Stomach (tissue), 4 donors: ENCODE measurements around the gene VSTM1.

Experiments
- POLR2AphosphoS5 ChIP-seq, 3 donors: sonication (generic); formaldehyde crosslinking; IDR thresholded peaks; one replicate each; pipeline ENCODE4 v1.6.1; 2016; ENCODE audit warnings: antibody characterized with exemption in 3 of 3
- TF ChIP-seq, protein P1 (sequence below), 7 experiments: fragments of 450-650 bp in 4 of 7; fragments of 200-600 bp in 3 of 7; sonication (generic) in 3 of 7; IDR thresholded peaks; one replicate each; pipeline ENCODE4 v1.5.1; 2016 to 2019; ENCODE audit warnings: antibody characterized with exemption in 7 of 7, control low read depth in 2 of 7, mild to moderate bottlenecking in 1 of 7

GRCh38 chr19:54105796-54106195 is 42.1 kb upstream of the VSTM1 start:
- TF ChIP-seq POLR2AphosphoS5 (IDR thresholded peaks at IDR 0.05), result no peak
- TF ChIP-seq, protein P1, sequence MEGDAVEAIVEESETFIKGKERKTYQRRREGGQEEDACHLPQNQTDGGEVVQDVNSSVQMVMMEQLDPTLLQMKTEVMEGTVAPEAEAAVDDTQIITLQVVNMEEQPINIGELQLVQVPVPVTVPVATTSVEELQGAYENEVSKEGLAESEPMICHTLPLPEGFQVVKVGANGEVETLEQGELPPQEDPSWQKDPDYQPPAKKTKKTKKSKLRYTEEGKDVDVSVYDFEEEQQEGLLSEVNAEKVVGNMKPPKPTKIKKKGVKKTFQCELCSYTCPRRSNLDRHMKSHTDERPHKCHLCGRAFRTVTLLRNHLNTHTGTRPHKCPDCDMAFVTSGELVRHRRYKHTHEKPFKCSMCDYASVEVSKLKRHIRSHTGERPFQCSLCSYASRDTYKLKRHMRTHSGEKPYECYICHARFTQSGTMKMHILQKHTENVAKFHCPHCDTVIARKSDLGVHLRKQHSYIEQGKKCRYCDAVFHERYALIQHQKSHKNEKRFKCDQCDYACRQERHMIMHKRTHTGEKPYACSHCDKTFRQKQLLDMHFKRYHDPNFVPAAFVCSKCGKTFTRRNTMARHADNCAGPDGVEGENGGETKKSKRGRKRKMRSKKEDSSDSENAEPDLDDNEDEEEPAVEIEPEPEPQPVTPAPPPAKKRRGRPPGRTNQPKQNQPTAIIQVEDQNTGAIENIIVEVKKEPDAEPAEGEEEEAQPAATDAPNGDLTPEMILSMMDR (IDR thresholded peaks at IDR 0.05), result no peak
